SK-N-SH (cell line): ENCODE results near the gene MAU2.

Experiments
- EP300 ChIP-seq, 2 experiments: IDR thresholded peaks; 2 replicates each; pipeline versions ENCODE4 v1.4.0 to v1.6.1; 2012; ENCODE audit warnings: borderline replicate concordance in 1 of 2, low read depth in 1 of 2, low read length in 1 of 2
- NRF1 ChIP-seq: IDR thresholded peaks from 2 replicates; pipeline ENCODE4 v1.6.1; 2012; ENCODE audit warnings: low read depth, mild to moderate bottlenecking, low read length
- POLR2AphosphoS5 ChIP-seq: IDR thresholded peaks from 2 replicates; pipeline ENCODE4 v1.6.1; 2012; ENCODE audit warnings: low read depth, low read length
- RAD21 ChIP-seq: IDR thresholded peaks from 2 replicates; pipeline ENCODE4 v1.6.1; 2012; ENCODE audit warnings: mild to moderate bottlenecking, low read length
- SMC3 ChIP-seq: IDR thresholded peaks from 2 replicates; pipeline ENCODE4 v1.6.1; 2012; ENCODE audit warnings: low read depth, low read length, improper control_type of control experiment
- TF ChIP-seq, protein P1 (sequence below): fragments of 200-600 bp; sonication (generic); IDR thresholded peaks from 2 replicates; pipeline ENCODE4 v1.6.1; 2017; ENCODE audit warnings: antibody characterized with exemption, mild to moderate bottlenecking, moderate library complexity
- TF ChIP-seq, protein P2 (sequence below): IDR thresholded peaks from 2 replicates; pipeline ENCODE4 v1.4.0; 2012; ENCODE audit warnings: low read depth, borderline replicate concordance

DNA sequence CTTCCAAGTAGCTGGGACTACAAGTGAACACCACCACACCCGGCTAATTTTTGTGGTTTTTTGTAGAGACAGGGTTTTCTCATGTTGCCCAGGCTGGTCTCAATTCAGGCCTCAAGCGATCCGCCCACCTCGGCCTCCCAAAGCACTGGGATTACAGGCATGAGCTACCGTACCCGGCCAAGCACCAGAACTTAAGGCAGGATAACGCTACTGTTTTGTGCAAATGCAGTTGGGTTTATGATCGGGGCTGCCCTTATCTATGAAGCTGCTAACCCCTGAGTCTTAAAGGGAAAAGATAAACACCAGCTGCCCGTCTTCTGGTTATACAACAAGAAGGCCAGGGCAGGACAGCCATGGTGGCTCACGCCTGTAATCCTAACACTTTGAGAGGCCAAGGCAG, 34.9 kb upstream of the MAU2 start:
- TF ChIP-seq EP300 (IDR thresholded peaks at IDR 0.05; ENCODE audit: borderline replicate concordance in 1 of 2, low read depth in 1 of 2, low read length in 1 of 2) (no peak), NRF1 (no peak), SMC3 (no peak), RAD21 (no peak), POLR2AphosphoS5 (no peak)
- TF ChIP-seq, protein P1, sequence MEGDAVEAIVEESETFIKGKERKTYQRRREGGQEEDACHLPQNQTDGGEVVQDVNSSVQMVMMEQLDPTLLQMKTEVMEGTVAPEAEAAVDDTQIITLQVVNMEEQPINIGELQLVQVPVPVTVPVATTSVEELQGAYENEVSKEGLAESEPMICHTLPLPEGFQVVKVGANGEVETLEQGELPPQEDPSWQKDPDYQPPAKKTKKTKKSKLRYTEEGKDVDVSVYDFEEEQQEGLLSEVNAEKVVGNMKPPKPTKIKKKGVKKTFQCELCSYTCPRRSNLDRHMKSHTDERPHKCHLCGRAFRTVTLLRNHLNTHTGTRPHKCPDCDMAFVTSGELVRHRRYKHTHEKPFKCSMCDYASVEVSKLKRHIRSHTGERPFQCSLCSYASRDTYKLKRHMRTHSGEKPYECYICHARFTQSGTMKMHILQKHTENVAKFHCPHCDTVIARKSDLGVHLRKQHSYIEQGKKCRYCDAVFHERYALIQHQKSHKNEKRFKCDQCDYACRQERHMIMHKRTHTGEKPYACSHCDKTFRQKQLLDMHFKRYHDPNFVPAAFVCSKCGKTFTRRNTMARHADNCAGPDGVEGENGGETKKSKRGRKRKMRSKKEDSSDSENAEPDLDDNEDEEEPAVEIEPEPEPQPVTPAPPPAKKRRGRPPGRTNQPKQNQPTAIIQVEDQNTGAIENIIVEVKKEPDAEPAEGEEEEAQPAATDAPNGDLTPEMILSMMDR: no peak
- TF ChIP-seq, protein P2, sequence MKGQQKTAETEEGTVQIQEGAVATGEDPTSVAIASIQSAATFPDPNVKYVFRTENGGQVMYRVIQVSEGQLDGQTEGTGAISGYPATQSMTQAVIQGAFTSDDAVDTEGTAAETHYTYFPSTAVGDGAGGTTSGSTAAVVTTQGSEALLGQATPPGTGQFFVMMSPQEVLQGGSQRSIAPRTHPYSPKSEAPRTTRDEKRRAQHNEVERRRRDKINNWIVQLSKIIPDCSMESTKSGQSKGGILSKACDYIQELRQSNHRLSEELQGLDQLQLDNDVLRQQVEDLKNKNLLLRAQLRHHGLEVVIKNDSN: no peak
